K562 (cell line): Measurements from ENCODE around the gene IBTK. TPM values are rescaled to one million over a fixed set of nuclear protein-coding genes. Genes with fewer than 3 reads are reported as not detected.

Experiments used
- ATAC-seq: fragments of 200-7000 bp; cut with Tn5 transposase; 3 replicates; pipeline ENCODE4 v1.9.1; 2020; ENCODE audit warnings: moderate library complexity
- BruUV-seq: library from RNA; stranded (reverse); fragments of 400-500 nt; replicated peaks from 2 replicates; lab custom pipeline; 2021; lab: Mats Ljungman, UMichigan
- CTCF ChIA-PET: fragments of 300-600 bp; formaldehyde crosslinking; extraction: SDS; loops from one replicate; lab custom pipeline; 2021; ENCODE audit warnings: low intra/inter-chr PET ratio; lab: Yijun Ruan, JAX
- POLR2A ChIA-PET: fragments of 300-600, 350-650 bp; sonication (Branson Sonifier 250); formaldehyde crosslinking; extraction: SDS; loops from one replicate; lab custom pipeline; 2021; ENCODE audit warnings: antibody characterized with exemption, inconsistent platforms; lab: Yijun Ruan, JAX
- DNase-seq, 4 experiments: peaks; one replicate each; pipeline versions ENCODE4 v3.0.0 to v3.0.0-alpha.2; 2011 to 2018; ENCODE audit warnings: low spot score in 3 of 4, mixed read lengths in 3 of 4; ENCODE audit errors: extremely low read depth in 1 of 4
- FAIRE-seq: peaks from 2 replicates; lab custom pipeline; 2011; peaks lifted over from hg19 to GRCh38; lab: Jason Lieb, UNC
- H2AFZ ChIP-seq: 2 replicates; pipeline ENCODE4 v1.6.0; 2011; ENCODE audit warnings: low read depth, low read length, control low read depth, inconsistent platforms
- H3K27ac ChIP-seq: fragments of 200-600 bp; 3 replicates; pipeline ENCODE4 v1.8.0; 2011; ENCODE audit warnings: low read depth, mild to moderate bottlenecking, control low read depth, inconsistent platforms, low read length, moderate library complexity, mixed read lengths; ENCODE audit errors: extremely low read depth
- H3K27me3 ChIP-seq, 2 experiments: fragments of 300-600 bp in 1 of 2; 2 replicates in 1 of 2; 3 replicates in 1 of 2; pipeline versions ENCODE4 v1.6.0 to v1.8.0; 2011; ENCODE audit warnings: inconsistent platforms in 2 of 2, low read length in 2 of 2, mild to moderate bottlenecking in 1 of 2, mixed read lengths in 1 of 2, moderate library complexity in 1 of 2; ENCODE audit not compliant: control insufficient read depth in 2 of 2, insufficient read depth in 2 of 2
- H3K36me3 ChIP-seq: fragments of 300-600 bp; 3 replicates; pipeline ENCODE4 v1.8.0; 2011; ENCODE audit warnings: mild to moderate bottlenecking, low read length, inconsistent platforms; ENCODE audit not compliant: control insufficient read depth, insufficient read depth
- H3K4me1 ChIP-seq, 2 experiments: fragments of 200-600 bp in 1 of 2; replicated peaks in 1 of 2; 2 replicates in 1 of 2; 3 replicates in 1 of 2; pipeline versions ENCODE4 v1.5.1 to v1.8.0; 2011; ENCODE audit warnings: inconsistent platforms in 2 of 2, low read length in 2 of 2, mild to moderate bottlenecking in 1 of 2, mixed read lengths in 1 of 2, moderate library complexity in 1 of 2; ENCODE audit not compliant: control insufficient read depth in 2 of 2, insufficient read depth in 2 of 2
- H3K4me2 ChIP-seq: 2 replicates; pipeline ENCODE4 v1.6.1; 2011; ENCODE audit warnings: low read length, control low read depth, inconsistent platforms, mixed read lengths; ENCODE audit not compliant: insufficient read depth
- H3K4me3 ChIP-seq: fragments of 200-600 bp; sonication (generic), shearing (Covaris generic); 2 replicates; pipeline ENCODE4 v1.5.1; 2016; ENCODE audit warnings: control low read depth, inconsistent platforms
- H3K79me2 ChIP-seq: fragments of 200-600 bp; 3 replicates; pipeline ENCODE4 v1.8.0; 2011; ENCODE audit warnings: low read length, inconsistent platforms; ENCODE audit not compliant: control insufficient read depth, insufficient read depth
- H3K9ac ChIP-seq, 2 experiments: 2 replicates each; pipeline versions ENCODE4 v1.6.0 to v1.6.1; 2011; ENCODE audit warnings: low read depth in 2 of 2, low read length in 2 of 2, control low read depth in 1 of 2, inconsistent platforms in 1 of 2, mild to moderate bottlenecking in 1 of 2, mixed read lengths in 1 of 2; ENCODE audit not compliant: insufficient read depth in 1 of 2
- H3K9me1 ChIP-seq: one replicate; pipeline ENCODE4 v1.6.0; 2011; ENCODE audit warnings: inconsistent platforms, mild to moderate bottlenecking, low read length, moderate library complexity; ENCODE audit not compliant: control insufficient read depth, insufficient read depth
- H3K9me3 ChIP-seq: replicated peaks from 2 replicates; pipeline ENCODE4 v1.5.1; 2011; ENCODE audit warnings: low read depth, low read length, inconsistent platforms; ENCODE audit not compliant: control insufficient read depth, insufficient read depth
- H4K20me1 ChIP-seq: replicated peaks from 2 replicates; pipeline ENCODE4 v1.6.1; 2011; ENCODE audit warnings: low read length, inconsistent platforms, mixed read lengths; ENCODE audit not compliant: control insufficient read depth, insufficient read depth
- BACH1 ChIP-seq: fragments of 200-800 bp; sonication (Bioruptor generic); IDR thresholded peaks from 2 replicates; pipeline ENCODE4 v1.6.1; 2016; ENCODE audit warnings: missing genetic modification characterization, missing compliant biosample characterization
- CHD2 ChIP-seq: IDR thresholded peaks from 2 replicates; pipeline ENCODE4 v1.6.1; 2011; ENCODE audit warnings: low read depth, low read length
- HDAC8 ChIP-seq: fragments of 450-650 bp; IDR thresholded peaks from 2 replicates; pipeline ENCODE4 v1.6.1; 2016; ENCODE audit warnings: mild to moderate bottlenecking, missing genetic modification characterization, moderate library complexity, missing compliant biosample characterization
- HOXB6 ChIP-seq: fragments of 250-450 bp; sonication (Bioruptor Pico); IDR thresholded peaks from 2 replicates; pipeline ENCODE4 v1.5.1; 2022; ENCODE audit warnings: mild to moderate bottlenecking, borderline replicate concordance
- SREBF1 ChIP-seq: fragments of 150-350 bp; IDR thresholded peaks from 2 replicates; pipeline ENCODE4 v1.6.1; 2014; ENCODE audit warnings: antibody characterized with exemption, low read depth, low read length, borderline replicate concordance
- TBL1XR1 ChIP-seq, 2 experiments: IDR thresholded peaks; 2 replicates each; pipeline ENCODE4 v1.6.1; 2012; ENCODE audit warnings: improper control_type of control experiment in 2 of 2, low read length in 2 of 2, mild to moderate bottlenecking in 1 of 2
- ZBTB2 ChIP-seq: fragments of 450-650 bp; IDR thresholded peaks from 2 replicates; pipeline ENCODE4 v1.6.1; 2016; ENCODE audit warnings: antibody characterized with exemption
- ZNF354B ChIP-seq: fragments of 250-450 bp; sonication (Bioruptor Pico); IDR thresholded peaks from 2 replicates; pipeline ENCODE4 v1.4.0; 2020
- WGBS: fragments of 100-300 bp; shearing (Covaris generic); methylation state at CpG from one replicate; pipeline ENCODE4 v1.1.6; 2016; ENCODE audit warnings: low coverage, mixed read lengths; ENCODE audit not compliant: insufficient coverage; ENCODE audit errors: missing lambda C conversion rate; 5-methylcytosine and 5-hydroxymethylcytosine counted together
- in situ Hi-C: fragments of 300-500 bp; cut with MboI; formaldehyde crosslinking; loops from 4 replicates; pipeline ENCODE4 v1.15.0; 2018; ENCODE audit warnings: inconsistent platforms, mixed read lengths
- intact Hi-C: fragments of 100-400 bp; cut with micrococcal nuclease; formaldehyde crosslinking; loops from 2 replicates; pipeline ENCODE4 v1.14.2; 2022
- polyA plus RNA-seq, 8 experiments: library from polyadenylated mRNA; depleted of rRNA in 4 of 8; stranded (reverse) in 5 of 8; unstranded in 3 of 8; fragments of >200 nt; fragmentation: Nextera tagmentation in 2 of 8; fragmentation: Illumina TruSeq in 1 of 8; extraction: Ambion mirVana in 2 of 8; extraction: Trizol in 1 of 8; gene quantifications; 2 replicates each; pipeline versions ENCODE4 v1.2.1 to v1.2.3, GENCODE V29; 2011 to 2014; ENCODE audit warnings: inconsistent platforms in 1 of 8, missing spikeins in 1 of 8
- total RNA-seq, 7 experiments: library from RNA; depleted of rRNA in 6 of 7; stranded (reverse); fragments of >200 nt in 6 of 7; fragmentation: Illumina TruSeq in 2 of 7; extraction: Trizol in 2 of 7; gene quantifications; 2 replicates each; pipeline versions ENCODE4 v1.2.1 to v1.2.3, GENCODE V29; 2011 to 2021; ENCODE audit warnings: low replicate concordance in 1 of 7

Gene IBTK
- total and polyA plus RNA-seq, 9 of the 15 experiments (the other 6 are each of a cell fraction or from before 2014, with no cell fraction given), result 13.2 to 36.4 (median 21.8) TPM

- no peak for TF ChIP-seq HDAC8 (tag)
- TF ChIP-seq SREBF1, result no peak
- no peak for TF ChIP-seq CHD2
- TF ChIP-seq TBL1XR1 (IDR thresholded peaks at IDR 0.05; ENCODE audit: low read length in 2 of 2), result no peak
Measured at GRCh38 chr6:82264321-82264720, 16.8 kb upstream of the IBTK start (continued).

- no peaks in the 10 kb centered on the region for H3K79me2 ChIP-seq
- ChIA-PET POLR2A (no interaction called here), CTCF (no interaction called here)
- in situ Hi-C loops (loop anchor here (10.0 kb wide), 1 partner anchor 1251 kb away; the partner anchor contains the start of gene PRSS35), intact Hi-C loops (no loop called here)
- whole genome bisulfite sequencing, result 5% methylated on average over 3 of the region's 3 CpGs
- no TSS peak for BruUV-seq
- H3K4me3 ChIP-seq, result no peak overlapping the region
- no peaks in the 10 kb centered on the region for H3K9me1 ChIP-seq
- H3K27ac ChIP-seq, result no peak overlapping the region
- H3K9me3 ChIP-seq, result no peaks in the 10 kb centered on the region
- no peaks in the 10 kb centered on the region for H4K20me1 ChIP-seq
- TF ChIP-seq HOXB6 (CRISPR knock-in tag) (no peak), ZBTB2 (no peak), ZNF354B (CRISPR knock-in tag) (no peak), BACH1 (tag) (no peak)
- FAIRE-seq, result no peak
- H3K4me2 ChIP-seq, result no peak overlapping the region
- no peak for DNase-seq
- no peaks in the 10 kb centered on the region; a peak in 1 of 5 replicates for H3K4me1 ChIP-seq
- ATAC-seq, result no peak
- H3K27me3 ChIP-seq, result no peaks in the 10 kb centered on the region; a peak in 1 of 5 replicates
- no peak overlapping the region for H2AFZ ChIP-seq
- no peaks in the 10 kb centered on the region for H3K36me3 ChIP-seq
- H3K9ac ChIP-seq, result no peak overlapping the region
Measured at GRCh38 chr6:82263916-82264315, 16.4 kb upstream of the IBTK start.
